H1 (cell line): ENCODE data around the gene TRDMT1. TPM values are rescaled to one million over a fixed set of nuclear protein-coding genes. Genes with fewer than 3 reads are reported as not detected.
A peak's percentile ranks its signal among the peaks of the same experiment; 100 is the strongest.

Experiments
- ATF2 ChIP-seq: IDR thresholded peaks from 2 replicates; pipeline ENCODE4 v1.6.1; 2012; ENCODE audit warnings: low read length, inconsistent platforms
- ATF3 ChIP-seq: IDR thresholded peaks from 2 replicates; pipeline ENCODE4 v1.6.1; 2011; ENCODE audit warnings: low read depth, mild to moderate bottlenecking, low read length; ENCODE audit not compliant: insufficient read depth
- BRCA1 ChIP-seq: IDR thresholded peaks from 2 replicates; pipeline ENCODE4 v1.6.1; 2012; ENCODE audit warnings: low read depth, low read length, improper control_type of control experiment
- CBX8 ChIP-seq: fragments of 300-800, 300-1000 bp; sonication (generic); IDR thresholded peaks from 2 replicates; pipeline ENCODE4 v1.7.1; 2016; ENCODE audit warnings: low read depth, low read length, borderline replicate concordance
- CHD1 ChIP-seq: IDR thresholded peaks from 2 replicates; pipeline ENCODE4 v1.6.1; 2012; ENCODE audit warnings: low read depth, low read length, improper control_type of control experiment
- CREB1 ChIP-seq: IDR thresholded peaks from 2 replicates; pipeline ENCODE4 v1.6.1; 2012; ENCODE audit warnings: inconsistent platforms
- CTCF ChIP-seq, 3 experiments: IDR thresholded peaks; 1 replicate in 2 of 3; 2 replicates in 1 of 3; pipeline versions ENCODE4 v1.5.1 to v1.6.1; 2011; ENCODE audit warnings: low read length in 3 of 3, mild to moderate bottlenecking in 3 of 3, inconsistent platforms in 2 of 3, low read depth in 1 of 3, moderate library complexity in 1 of 3; ENCODE audit not compliant: insufficient read depth in 1 of 3; ENCODE audit errors: control extremely low read depth in 1 of 3
- EGR1 ChIP-seq: IDR thresholded peaks from 2 replicates; pipeline ENCODE4 v1.6.1; 2011; ENCODE audit warnings: low read depth, low read length, borderline replicate concordance
- EZH2 ChIP-seq: fragments of 200-600 bp; sonication (generic); IDR thresholded peaks from 2 replicates; pipeline ENCODE4 v1.7.1; 2012; ENCODE audit warnings: low read depth, mild to moderate bottlenecking, moderate library complexity, low read length, inconsistent platforms; ENCODE audit not compliant: severe bottlenecking
- GTF2F1 ChIP-seq: IDR thresholded peaks from 2 replicates; pipeline ENCODE4 v1.6.1; 2012; ENCODE audit warnings: low read depth, low read length, improper control_type of control experiment, borderline replicate concordance
- KDM4A ChIP-seq: IDR thresholded peaks from one replicate; pipeline ENCODE4 v1.7.1; 2012; ENCODE audit warnings: low read depth, mild to moderate bottlenecking, moderate library complexity, low read length, inconsistent platforms; ENCODE audit not compliant: severe bottlenecking
- MAX ChIP-seq: IDR thresholded peaks from 2 replicates; pipeline ENCODE4 v1.6.1; 2012; ENCODE audit warnings: inconsistent platforms
- POLR2A ChIP-seq, 2 experiments: IDR thresholded peaks; 1 replicate in 1 of 2; 2 replicates in 1 of 2; pipeline ENCODE4 v1.6.1; 2011; ENCODE audit warnings: low read depth in 2 of 2, low read length in 2 of 2, mild to moderate bottlenecking in 2 of 2; ENCODE audit errors: control extremely low read depth in 1 of 2
- RBBP5 ChIP-seq: IDR thresholded peaks from 2 replicates; pipeline ENCODE4 v1.7.1; 2012; ENCODE audit warnings: low read depth, mild to moderate bottlenecking, inconsistent platforms, low read length, moderate library complexity, borderline replicate concordance
- SIX5 ChIP-seq: IDR thresholded peaks from 2 replicates; pipeline ENCODE4 v1.6.1; 2011; ENCODE audit warnings: mild to moderate bottlenecking, low read depth, low read length
- SP1 ChIP-seq: IDR thresholded peaks from 2 replicates; pipeline ENCODE4 v1.6.1; 2011; ENCODE audit warnings: low read depth, low read length
- TBP ChIP-seq: IDR thresholded peaks from 2 replicates; pipeline ENCODE4 v1.6.1; 2011; ENCODE audit warnings: low read depth, low read length, improper control_type of control experiment
- TCF12 ChIP-seq: IDR thresholded peaks from 2 replicates; pipeline ENCODE4 v1.6.1; 2011; ENCODE audit warnings: low read depth, mild to moderate bottlenecking, low read length
- YY1 ChIP-seq: IDR thresholded peaks from 2 replicates; pipeline ENCODE4 v1.6.1; 2011; ENCODE audit warnings: low read depth, mild to moderate bottlenecking, low read length
- ZNF274 ChIP-seq: IDR thresholded peaks from 2 replicates; pipeline ENCODE4 v1.7.0; 2012; ENCODE audit warnings: low read length, borderline replicate concordance; ENCODE audit errors: extremely low read depth
- polyA plus RNA-seq, 7 experiments: library from polyadenylated mRNA; depleted of rRNA in 3 of 7; stranded (reverse) in 5 of 7; unstranded in 2 of 7; fragments of >200 nt in 5 of 7; fragments of 200-250 nt in 2 of 7; gene quantifications; 1 replicate in 5 of 7; 2 replicates in 1 of 7; 4 replicates in 1 of 7; pipeline versions ENCODE4 v1.2.1 to v1.2.3, GENCODE V29; 2011 to 2013; ENCODE audit warnings: missing spikeins in 2 of 7, mixed read lengths in 2 of 7
- total RNA-seq: library from RNA; stranded (reverse); fragmentation: NEBNext Ultra II Directional; extraction: Animal tissue kit (Norgen Biotek cat#: 25700); gene quantifications from 2 replicates; pipeline ENCODE4 v1.2.1, GENCODE V29; 2021

TRDMT1 gene
- total and polyA plus RNA-seq, 2 of the 8 experiments (the other 6 are each of a cell fraction or from before 2014, with no cell fraction given) = 7.4 to 21.4 TPM

GRCh38 chr10:17229967-17230682, 28.7 kb upstream of the TRDMT1 start (continued):
- TF ChIP-seq ATF3 = no peak
- no peak for TF ChIP-seq CHD1
- no peak for TF ChIP-seq EZH2
- TF ChIP-seq YY1 = no peak
- TF ChIP-seq TCF12 = no peak
- 0 out of 2 replicates have a peak, but pooled peaks have one; percentile 32 for TF ChIP-seq TBP
- no peak; a peak in 1 of 4 replicates for TF ChIP-seq CTCF (IDR thresholded peaks at IDR 0.05; ENCODE audit: control extremely low read depth in 1 of 3, insufficient read depth in 1 of 3, low read depth in 1 of 3, low read length in 3 of 3)
- no peak for TF ChIP-seq GTF2F1
- peak; percentile 94 for TF ChIP-seq CREB1
- TF ChIP-seq KDM4A = peak; percentile 98
- no peak for TF ChIP-seq CBX8
- TF ChIP-seq MAX = peak; percentile 61
- peak; percentile 49 for TF ChIP-seq RBBP5
- TF ChIP-seq SP1 = 0 out of 2 replicates have a peak, but pooled peaks have one; percentile 5
- TF ChIP-seq ZNF274 = no peak
- no peak for TF ChIP-seq BRCA1
- TF ChIP-seq EGR1 = no peak
- TF ChIP-seq ATF2 = no peak
- peak in 1 of 2 experiments; percentile 61; a peak in 2 of 3 replicates for TF ChIP-seq POLR2A (IDR thresholded peaks at IDR 0.05; ENCODE audit: control extremely low read depth in 1 of 2, low read depth in 2 of 2, low read length in 2 of 2)
- peak; percentile 19; the same call in 1 of the 2 replicates for TF ChIP-seq SIX5
